ENCODE data around the gene DENND4C.

DENND4C gene

DNA sequence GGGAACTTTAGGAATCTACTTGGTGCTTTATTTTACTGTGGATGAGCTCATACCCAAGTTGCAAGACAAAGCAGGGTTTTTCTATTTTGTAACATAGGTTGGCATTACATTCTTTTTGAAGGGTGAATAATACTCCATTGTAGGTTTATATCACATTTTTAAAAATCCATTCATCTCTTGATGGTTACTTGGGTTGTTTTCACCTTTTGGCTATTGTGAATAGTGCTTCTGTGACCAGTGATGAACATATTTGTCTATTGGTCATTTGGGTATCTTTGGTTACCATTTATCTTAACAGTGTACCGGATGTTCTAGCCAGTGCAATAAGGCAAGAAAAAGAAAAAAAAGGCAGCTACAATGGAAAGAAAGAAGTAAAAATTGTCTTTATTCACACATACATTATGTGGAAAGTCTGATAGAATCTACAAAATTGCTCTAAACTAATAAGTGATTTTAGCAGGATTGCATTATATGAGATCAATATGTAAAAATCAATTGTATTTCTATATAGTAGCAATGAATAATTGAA lies 40.0 kb downstream of the DENND4C start:
- DNase-seq = no peak

DNA sequence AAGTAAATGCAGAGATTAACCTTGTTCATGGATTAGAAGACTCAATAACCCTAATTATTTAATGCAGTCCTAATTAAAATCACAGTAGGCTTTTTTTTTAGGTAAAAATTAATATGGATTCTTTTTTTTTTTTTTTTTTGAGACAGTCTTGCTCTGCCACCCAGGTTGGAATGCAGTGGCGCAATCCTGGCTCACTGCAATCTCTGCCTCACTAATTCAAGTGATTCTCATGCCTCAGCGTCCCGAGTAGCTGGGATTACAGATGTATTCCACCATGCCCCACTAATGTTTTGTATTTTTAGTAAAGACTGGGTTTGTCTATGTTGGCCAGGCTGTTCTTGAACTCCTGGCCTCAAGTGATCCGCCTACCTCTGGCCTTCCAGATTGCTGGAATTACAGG lies 40.6 kb downstream of the DENND4C start:
- DNase-seq = no peak

GRCh38 chr9:19281801-19282200 lies 51.3 kb downstream of the DENND4C start:
- DNase-seq = no peak

DNA sequence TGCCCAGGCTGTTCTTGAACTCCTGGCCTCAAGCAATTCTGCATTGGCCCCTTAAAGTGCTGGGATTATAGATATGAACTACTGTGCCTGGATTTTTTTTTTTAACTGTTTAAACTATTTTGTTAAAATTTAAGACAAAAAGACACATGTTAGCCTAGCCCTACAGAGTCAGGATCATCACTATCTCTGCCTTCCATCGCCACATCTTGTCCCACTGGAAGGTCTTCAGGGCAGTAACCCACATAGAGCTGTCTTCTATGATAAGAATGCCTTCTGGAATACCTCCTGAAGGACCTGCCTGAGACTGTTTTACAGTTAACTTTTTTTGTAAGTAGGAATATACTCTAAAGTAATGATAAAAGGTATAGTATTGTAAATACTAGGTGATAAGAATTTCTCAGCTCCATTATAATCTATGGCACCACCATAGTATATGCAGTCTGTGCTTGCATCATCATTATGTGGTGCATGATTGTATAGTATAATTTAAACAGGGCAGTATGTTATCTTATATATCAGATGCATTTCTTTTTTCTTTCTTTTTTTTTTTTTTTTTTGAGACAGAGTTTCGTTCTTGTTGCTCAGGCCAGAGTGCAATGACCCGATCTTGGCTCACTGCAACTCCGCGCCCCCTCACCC lies 52.7 kb downstream of the DENND4C start:
- DNase-seq = no peak

GRCh38 chr9:19284729-19285128 lies 54.2 kb downstream of the DENND4C start:
- no peak for DNase-seq

DNA sequence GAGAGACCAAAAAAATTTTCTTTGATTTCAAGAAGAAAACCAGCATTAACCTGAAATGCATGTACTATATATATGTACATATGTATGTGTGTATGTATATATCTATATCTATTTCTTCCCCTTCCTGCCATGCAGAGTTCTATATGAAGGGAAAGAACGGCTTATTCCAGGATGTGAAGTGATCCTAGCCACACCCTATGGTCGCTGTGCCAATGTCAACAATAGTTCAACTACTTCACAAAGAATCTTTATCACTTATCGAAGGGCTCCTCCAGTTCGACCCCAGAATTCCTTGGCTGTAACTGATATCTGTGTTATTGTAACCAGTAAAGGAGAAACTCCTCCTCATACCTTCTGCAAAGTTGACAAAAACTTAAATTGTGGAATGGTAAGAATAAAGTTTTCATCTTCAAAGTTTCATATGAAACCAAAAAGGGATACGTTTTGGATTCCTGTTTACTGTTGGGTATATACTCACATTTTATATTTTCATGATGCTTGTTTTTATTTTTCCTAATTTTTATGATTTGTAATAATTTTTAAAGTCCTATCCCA lies 56.2 kb downstream of the DENND4C start:
- DNase-seq = no peak

GRCh38 chr9:19288081-19288480 lies 57.6 kb downstream of the DENND4C start:
- no peak for DNase-seq

- no peak for DNase-seq
Observed at GRCh38 chr9:19290103-19290502, 59.6 kb downstream of the DENND4C start.

- no peak for DNase-seq
Observed at GRCh38 chr9:19294219-19294618, 63.7 kb downstream of the DENND4C start.

- no peak for DNase-seq
Observed at GRCh38 chr9:19298436-19299000, 68.0 kb downstream of the DENND4C start.

- no peak for DNase-seq
Observed at GRCh38 chr9:19303216-19303615, 72.7 kb downstream of the DENND4C start.

DNA sequence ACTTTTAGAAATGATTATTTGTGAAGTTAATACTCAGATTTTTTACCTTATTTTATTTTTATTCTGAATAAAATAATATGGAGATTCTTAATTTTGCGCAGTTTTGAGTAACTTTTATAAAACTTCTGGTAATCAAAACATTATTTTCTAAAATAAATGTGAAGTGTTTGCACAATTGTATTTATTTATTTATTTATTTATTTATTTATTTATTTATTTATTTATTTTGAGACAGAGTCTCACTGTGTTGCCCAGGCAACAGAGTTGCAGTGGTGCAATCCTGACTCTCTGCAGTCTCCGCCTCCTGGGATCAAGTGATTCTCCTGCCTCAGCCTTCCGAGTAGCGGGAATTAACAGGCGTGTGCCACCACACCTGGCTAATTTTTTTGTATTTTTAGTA lies 76.1 kb downstream of the DENND4C start:
- no peak for DNase-seq

- no peak for DNase-seq
Observed at GRCh38 chr9:19310246-19310645, 79.8 kb downstream of the DENND4C start.

GRCh38 chr9:19313573-19313972 lies 83.1 kb downstream of the DENND4C start:
- DNase-seq = no peak

DNA sequence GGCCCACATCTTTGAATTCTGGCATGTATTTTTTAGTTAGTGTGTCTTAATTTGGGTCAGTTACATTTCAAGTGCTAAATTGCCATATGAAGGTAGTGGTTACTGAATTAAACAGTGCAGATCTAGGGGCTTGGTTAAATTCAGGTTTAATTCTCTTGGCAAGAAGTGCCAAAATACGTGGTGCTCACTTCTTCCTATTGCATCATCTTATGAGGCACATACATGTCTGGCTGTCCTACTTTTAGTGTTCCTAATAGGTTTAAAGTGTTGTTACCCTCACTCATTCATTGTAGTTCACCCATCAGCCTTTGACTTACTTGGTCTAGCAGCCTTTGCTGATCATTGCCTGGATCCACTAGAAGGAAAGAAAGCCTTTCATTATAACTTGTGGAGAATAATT lies 90.0 kb downstream of the DENND4C start:
- no peak for DNase-seq

- DNase-seq = no peak
Observed at GRCh38 chr9:19331877-19332276, 101.4 kb downstream of the DENND4C start.

GRCh38 chr9:19336166-19336565 lies 105.7 kb downstream of the DENND4C start:
- no peak for DNase-seq

DNA sequence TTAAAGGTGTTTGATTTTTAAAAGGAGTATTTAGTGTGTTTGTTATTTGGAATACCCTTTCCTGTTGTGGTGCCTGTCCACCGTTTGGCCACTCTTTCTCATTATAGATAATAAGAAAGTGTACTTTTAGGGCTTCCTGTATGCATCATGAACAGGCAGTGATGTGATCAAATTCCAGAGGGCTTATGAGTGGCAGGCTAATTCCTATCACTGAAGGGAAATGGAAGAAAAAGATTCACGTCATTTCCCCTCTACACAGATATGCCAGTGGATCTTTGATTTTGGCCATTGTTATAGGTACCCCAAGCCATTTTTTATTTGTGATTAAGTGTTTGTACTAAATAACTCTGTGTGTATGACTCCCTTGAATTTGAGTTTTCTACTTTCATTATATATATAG lies 112.5 kb downstream of the DENND4C start:
- DNase-seq = no peak

- no peak for DNase-seq
Observed at GRCh38 chr9:19358701-19359100, 128.2 kb downstream of the DENND4C start.

- no peak for DNase-seq
Observed at GRCh38 chr9:19369107-19369506, 138.6 kb downstream of the DENND4C start.

DNA sequence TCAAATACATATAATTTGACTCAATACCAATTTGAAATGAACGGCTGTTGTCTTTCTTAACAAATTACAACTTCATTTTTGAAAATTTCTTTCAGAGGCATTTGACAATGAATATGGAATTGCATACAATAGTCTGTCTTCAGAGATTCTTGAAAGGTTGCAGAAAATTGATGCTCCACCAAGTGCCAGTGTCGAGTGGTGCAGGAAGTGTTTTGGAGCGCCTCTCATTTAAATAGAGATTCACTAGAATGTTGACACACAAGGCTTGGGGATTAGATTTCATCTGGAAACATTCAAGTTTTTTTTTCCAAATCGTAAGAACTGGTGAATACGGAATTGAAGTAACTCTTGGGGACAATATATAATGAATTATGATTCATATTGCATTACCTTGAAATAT lies 141.4 kb downstream of the DENND4C start:
- DNase-seq = no peak

DNA sequence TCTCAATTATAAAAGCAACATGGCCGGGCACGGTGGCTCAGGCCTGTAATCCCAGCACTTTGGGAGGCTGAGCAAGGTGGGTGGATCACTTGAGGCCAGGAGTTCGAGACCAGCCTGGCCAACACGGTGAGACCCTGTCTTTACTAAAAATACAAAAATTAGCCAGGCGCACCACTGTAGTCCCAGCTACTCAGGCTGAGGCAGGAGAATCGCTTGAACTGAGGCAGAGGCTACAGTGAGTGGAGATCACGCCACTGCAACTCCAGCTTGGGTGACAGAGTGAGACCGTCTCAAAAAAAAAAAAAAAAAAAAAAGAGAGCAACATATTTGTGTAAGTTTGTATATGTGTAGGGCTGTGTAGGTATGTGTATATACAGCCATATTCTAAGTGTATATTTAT lies 142.1 kb downstream of the DENND4C start:
- no peak for DNase-seq

DNA sequence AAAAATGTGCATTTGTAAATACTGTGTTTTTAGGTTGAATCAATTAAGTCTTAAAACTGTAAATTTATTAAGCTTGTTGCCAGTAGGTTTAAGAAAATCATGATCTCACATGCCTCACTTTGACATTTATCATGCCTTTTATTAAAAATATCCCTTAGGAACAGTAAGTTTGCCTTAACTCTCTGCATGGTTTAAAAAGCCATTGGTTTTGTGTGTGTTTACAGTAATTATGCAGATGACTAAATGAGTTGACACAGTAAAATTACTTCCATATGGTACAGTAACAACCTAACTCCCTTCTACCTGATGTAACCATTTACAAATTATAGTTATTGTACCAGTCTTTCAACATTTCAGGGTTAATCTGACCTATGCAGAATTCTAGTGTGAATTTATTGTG lies 143.0 kb downstream of the DENND4C start:
- no peak for DNase-seq

DNA sequence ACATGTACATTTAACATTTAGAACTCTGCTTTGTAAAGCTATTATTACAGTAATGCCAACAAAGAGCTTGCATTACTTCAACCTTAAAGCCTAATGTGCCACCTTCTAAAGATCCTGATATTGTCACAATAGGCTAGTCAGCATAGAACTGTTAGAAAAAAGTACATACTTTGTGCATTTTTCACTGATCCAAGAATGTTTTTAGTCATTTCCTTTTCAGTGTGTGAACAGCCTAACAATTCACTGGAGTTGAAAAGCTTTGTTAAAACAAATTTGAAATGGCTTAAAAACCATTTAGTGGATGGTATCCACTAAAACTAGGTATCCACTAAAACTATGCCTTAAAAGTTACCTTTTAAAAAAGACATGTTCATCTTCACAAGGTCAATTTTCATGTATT lies 145.0 kb downstream of the DENND4C start:
- no peak for DNase-seq

- no peak for DNase-seq
Observed at GRCh38 chr9:19376931-19377330, 146.4 kb downstream of the DENND4C start.

Data from CD4-positive, alpha-beta T cell treated with Interleukin-6 for 4 hours (primary cell).